OCI-LY7 (cell line): ENCODE data around the gene POLR2H. TPM values are rescaled to one million over a fixed set of nuclear protein-coding genes. Genes with fewer than 3 reads are reported as not detected.

ENCODE experiments used
- BruUV-seq: library from RNA; stranded (reverse); fragments of 400-500 nt; replicated peaks from 2 replicates; lab custom pipeline; 2021; lab: Mats Ljungman, UMichigan
- CTCF ChIA-PET: fragments of 300-600 bp; sonication (Branson Sonifier 250); formaldehyde crosslinking; loops from one replicate; lab custom pipeline; 2022; ENCODE audit warnings: antibody characterized with exemption; ENCODE audit not compliant: unreplicated experiment; lab: Charles Lee
- POLR2A ChIA-PET: fragments of 300-600 bp; sonication (Branson Sonifier 250); formaldehyde crosslinking; loops from one replicate; lab custom pipeline; 2022; ENCODE audit warnings: antibody characterized with exemption; lab: Charles Lee
- DNase-seq: peaks from one replicate; pipeline ENCODE4 v3.0.0-alpha.2; 2015; ENCODE audit warnings: low spot score
- H2AFZ ChIP-seq: fragments of 200-600 bp; sonication (generic), shearing (Covaris generic); 2 replicates; pipeline ENCODE4 v1.6.1; 2014; ENCODE audit warnings: mild to moderate bottlenecking, antibody characterized with exemption, low read length, moderate library complexity
- H3K27ac ChIP-seq: fragments of 200-600 bp; sonication (generic); 2 replicates; pipeline ENCODE4 v1.5.1; 2014; ENCODE audit warnings: mixed run types, low read depth, mild to moderate bottlenecking, moderate library complexity, low read length, inconsistent platforms; ENCODE audit not compliant: poor library complexity, severe bottlenecking
- H3K36me3 ChIP-seq: fragments of 200-600 bp; sonication (generic); 2 replicates; pipeline ENCODE4 v1.6.1; 2014; ENCODE audit warnings: mild to moderate bottlenecking, antibody characterized with exemption, low read length, moderate library complexity, mixed read lengths; ENCODE audit not compliant: insufficient read depth
- H3K4me1 ChIP-seq: fragments of 200-600 bp; sonication (generic); 2 replicates; pipeline ENCODE4 v1.5.1; 2014; ENCODE audit warnings: mild to moderate bottlenecking, low read length; ENCODE audit not compliant: insufficient read depth, poor library complexity, severe bottlenecking
- H3K4me2 ChIP-seq: fragments of 200-600 bp; sonication (generic); 2 replicates; pipeline ENCODE4 v1.6.1; 2014; ENCODE audit warnings: mild to moderate bottlenecking, low read length
- H3K4me3 ChIP-seq: fragments of 200-600 bp; sonication (generic); 2 replicates; pipeline ENCODE4 v1.5.1; 2014; ENCODE audit warnings: mild to moderate bottlenecking, low read depth, low read length; ENCODE audit not compliant: poor library complexity, severe bottlenecking
- H3K79me2 ChIP-seq: fragments of 200-600 bp; sonication (generic); 2 replicates; pipeline ENCODE4 v1.6.1; 2016; ENCODE audit warnings: low read depth, mild to moderate bottlenecking, low read length, moderate library complexity, mixed read lengths; ENCODE audit not compliant: insufficient read depth
- H3K9me2 ChIP-seq: fragments of 200-600 bp; sonication (generic); 2 replicates; pipeline ENCODE4 v1.6.1; 2016; ENCODE audit warnings: mild to moderate bottlenecking, low read length, mixed read lengths; ENCODE audit not compliant: insufficient read depth
- H3K9me3 ChIP-seq: fragments of 200-600 bp; sonication (generic); 2 replicates; pipeline ENCODE4 v1.6.1; 2014; ENCODE audit warnings: mild to moderate bottlenecking, mixed run types, low read length, mixed read lengths
- H4K20me1 ChIP-seq: fragments of 200-600 bp; sonication (generic); 2 replicates; pipeline ENCODE4 v1.6.1; 2014; ENCODE audit warnings: mild to moderate bottlenecking, antibody characterized with exemption, low read length, moderate library complexity, mixed read lengths; ENCODE audit not compliant: insufficient read depth
- CTCF ChIP-seq: fragments of 200-600 bp; sonication (generic); conservative IDR thresholded peaks from 2 replicates; pipeline ENCODE4 v1.5.1; 2014; ENCODE audit warnings: mild to moderate bottlenecking, antibody characterized with exemption, low read length, moderate library complexity, mixed read lengths
- EZH2phosphoT487 ChIP-seq: fragments of 200-600 bp; sonication (generic); IDR thresholded peaks from 2 replicates; pipeline ENCODE4 v1.6.1; 2018; ENCODE audit warnings: low read depth, borderline replicate concordance, mild to moderate bottlenecking, mixed run types, antibody characterized with exemption, low read length, moderate library complexity, mixed read lengths
- intact Hi-C: fragments of 100-400 bp; cut with micrococcal nuclease; formaldehyde crosslinking; loops from one replicate; pipeline ENCODE4 v1.10.0; 2022; ENCODE audit not compliant: unreplicated experiment
- total RNA-seq, 2 experiments: library from RNA; depleted of rRNA in 1 of 2; stranded (reverse); fragments of >200 nt in 1 of 2; shearing (Covaris generic) in 1 of 2; gene quantifications; 2 replicates each; pipeline ENCODE4 v1.2.3, GENCODE V29; 2014 to 2022

Gene POLR2H
- total RNA-seq, 2 experiments from 2014 or later = 80.1 to 85.8 TPM

DNA sequence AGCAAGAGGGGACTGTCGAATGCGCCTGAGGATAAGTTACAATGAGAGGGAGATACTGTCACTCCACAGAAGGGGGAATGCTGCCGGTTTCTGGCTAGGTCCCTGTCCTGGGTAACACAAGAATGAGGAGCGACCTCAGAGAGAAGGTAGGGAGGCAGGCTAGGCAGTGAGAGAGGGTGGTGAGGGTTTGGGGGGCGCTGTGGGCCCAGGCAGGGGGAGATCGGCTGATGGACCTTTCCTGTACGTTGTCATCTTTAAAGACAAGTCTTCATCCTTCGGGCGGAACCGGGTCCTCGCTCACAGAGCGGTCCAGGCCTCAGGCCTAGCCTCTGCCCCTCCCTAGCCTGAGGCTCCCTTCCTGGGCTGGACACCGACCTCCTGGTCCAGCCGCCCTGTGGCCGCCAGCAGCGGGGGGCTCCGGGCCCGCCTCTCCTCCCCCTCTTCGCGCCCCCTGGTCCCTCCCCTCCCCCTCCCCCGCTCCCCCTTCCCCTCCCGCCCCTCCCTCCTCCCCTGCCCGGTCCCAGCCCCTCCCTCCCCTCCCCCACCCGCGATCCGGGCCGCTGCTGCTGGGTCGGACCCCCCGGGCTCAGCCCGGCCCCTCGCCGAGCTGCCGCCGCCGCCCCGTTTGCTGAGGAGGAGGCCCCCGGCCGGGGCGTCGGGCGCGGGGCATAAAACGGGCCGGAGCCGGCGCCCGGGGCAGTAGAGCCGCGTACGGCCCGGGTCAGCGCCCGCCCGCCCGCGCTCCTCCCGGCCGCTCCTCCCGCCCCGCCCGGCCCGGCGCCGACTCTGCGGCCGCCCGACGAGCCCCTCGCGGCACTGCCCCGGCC lies 18.1 kb downstream of the POLR2H start, which contains the start of gene CHRD:
CHRD (plus strand) TSS at position 697 of the 827 bp plus-strand sequence. CDS start 265 bp downstream, outside the sequence.
- Histone ChIP-seq H3K4me1 (peaks cover 9% of the 10 kb centered on the region), H3K9me2 (no peaks in the 10 kb centered on the region), H3K4me2 (no peak within 1 kb of the TSS), H3K9me3 (no peaks in the 10 kb centered on the region), H3K36me3 (no peaks in the 10 kb centered on the region), H3K27ac (no peak within 1 kb of the TSS), H2AFZ (no peak within 1 kb of the TSS), H3K79me2 (no peaks in the 10 kb centered on the region), H3K4me3 (no peak within 1 kb of the TSS), H4K20me1 (no peaks in the 10 kb centered on the region)
- BruUV-seq = no TSS peak
- no peak for DNase-seq
- intact Hi-C loops = no loop called here
- CTCF ChIA-PET = no interaction called here
- no peak for TF ChIP-seq EZH2phosphoT487
- TF ChIP-seq CTCF = no peak
- POLR2A ChIA-PET = interaction anchor here (0.6 kb wide), 1 partner anchor 306 kb away, joined by 3 read pairs; no protein-coding TSS in a partner anchor

DNA sequence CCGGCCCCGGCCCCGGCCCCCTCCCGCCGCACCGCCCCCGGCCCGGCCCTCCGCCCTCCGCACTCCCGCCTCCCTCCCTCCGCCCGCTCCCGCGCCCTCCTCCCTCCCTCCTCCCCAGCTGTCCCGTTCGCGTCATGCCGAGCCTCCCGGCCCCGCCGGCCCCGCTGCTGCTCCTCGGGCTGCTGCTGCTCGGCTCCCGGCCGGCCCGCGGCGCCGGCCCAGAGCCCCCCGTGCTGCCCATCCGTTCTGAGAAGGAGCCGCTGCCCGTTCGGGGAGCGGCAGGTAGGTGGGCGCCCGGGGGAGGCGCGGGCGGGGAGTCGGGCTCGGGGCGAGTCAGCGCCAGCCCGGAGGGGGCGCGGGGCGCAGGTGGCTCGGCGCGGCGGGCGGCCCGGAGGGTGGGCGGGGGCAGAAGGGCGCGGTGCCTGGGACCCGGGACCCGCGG lies 18.7 kb downstream of the POLR2H start:
- peaks cover 9% of the 10 kb centered on the region for H3K4me1 ChIP-seq
- no peak for DNase-seq
- no peaks in the 10 kb centered on the region for H3K9me2 ChIP-seq
- intact Hi-C loops = no loop called here
- TF ChIP-seq CTCF (no peak), EZH2phosphoT487 (no peak)
- H3K36me3 ChIP-seq = no peaks in the 10 kb centered on the region
- no peaks in the 10 kb centered on the region for H4K20me1 ChIP-seq
- no peak overlapping the region for H3K4me3 ChIP-seq
- H3K79me2 ChIP-seq = no peaks in the 10 kb centered on the region
- ChIA-PET POLR2A (no interaction called here), CTCF (no interaction called here)
- H3K27ac ChIP-seq = no peak overlapping the region
- BruUV-seq = no TSS peak
- H3K9me3 ChIP-seq = no peaks in the 10 kb centered on the region
- no peak overlapping the region for H3K4me2 ChIP-seq
- H2AFZ ChIP-seq = no peak overlapping the region
